GM12873 (cell line): ENCODE data around the gene DNM1.

Experiments
- CTCF ChIP-seq: IDR thresholded peaks from 2 replicates; pipeline ENCODE4 v1.5.1; 2012; ENCODE audit warnings: low read depth, mild to moderate bottlenecking, moderate library complexity, low read length, control low read depth; ENCODE audit not compliant: insufficient read depth; ENCODE audit errors: missing control alignments

Gene DNM1

GRCh38 chr9:128293091-128293490, 89.9 kb downstream of the DNM1 start:
- no peak for TF ChIP-seq CTCF

- no peak for TF ChIP-seq CTCF
Observed at GRCh38 chr9:128294142-128294541, 91.0 kb downstream of the DNM1 start.

- TF ChIP-seq CTCF = no peak
Observed at GRCh38 chr9:128296340-128297220, 93.4 kb downstream of the DNM1 start.

GRCh38 chr9:128297221-128297773, 94.1 kb downstream of the DNM1 start:
- no peak for TF ChIP-seq CTCF

- no peak for TF ChIP-seq CTCF
Observed at GRCh38 chr9:128298535-128299482, 95.6 kb downstream of the DNM1 start.

- TF ChIP-seq CTCF = no peak
Observed at GRCh38 chr9:128304136-128304970, 101.2 kb downstream of the DNM1 start.
